ENCODE measurements around the gene ADAMTS12. TPM values are rescaled to one million over a fixed set of nuclear protein-coding genes. Genes with fewer than 3 reads are reported as not detected.

The ADAMTS12 gene
- total and polyA plus RNA-seq, 2 of the 8 experiments (the other 6 are each of a cell fraction or from before 2014, with no cell fraction given) = 6.4 to 12.8 TPM

DNA sequence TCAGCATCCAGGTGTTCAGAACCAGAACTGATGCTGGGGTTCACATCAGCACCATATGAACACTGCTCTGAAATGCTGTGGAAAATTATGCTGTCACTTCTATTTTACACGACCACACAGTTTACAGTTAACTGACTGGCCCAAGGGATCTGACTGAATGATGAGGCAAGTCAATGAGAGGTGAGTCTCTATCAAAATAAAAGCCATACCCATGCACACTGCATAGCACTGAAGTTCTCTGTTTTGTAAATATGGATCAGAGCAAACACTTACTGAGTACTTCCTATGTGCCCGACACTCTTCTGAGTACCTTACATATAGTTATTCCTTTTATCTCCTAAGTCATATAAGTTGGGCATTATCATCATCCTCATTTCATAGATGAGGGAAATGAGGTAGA lies 328.3 kb downstream of the ADAMTS12 start:
- Histone ChIP-seq H4K91ac (replicated peaks; ENCODE audit: insufficient read length, low read length) (no peak overlapping the region), H3K23me2 (ENCODE audit: low read depth, low read length) (no peaks in the 10 kb centered on the region; the same call in 1 of the 2 replicates), H4K5ac (ENCODE audit: insufficient read length, low read depth, low read length) (no peak overlapping the region), H2BK120ac (replicated peaks; ENCODE audit: low read depth, low read length) (no peak overlapping the region), H2BK15ac (ENCODE audit: low read length) (no peak overlapping the region), H3K4me3 (ENCODE audit: extremely low read depth in 1 of 4, insufficient read depth in 2 of 4, low read depth in 3 of 4, low read length in 4 of 4) (no peak overlapping the region), H4K8ac (ENCODE audit: extremely low read depth, insufficient read depth, low read length) (no peak overlapping the region), H2AK5ac (ENCODE audit: low read depth, low read length) (no peak overlapping the region), H3K27ac (ENCODE audit: low read depth, low read length) (no peak overlapping the region), H3K4ac (replicated peaks; ENCODE audit: insufficient read length, low read depth, low read length) (no peak overlapping the region), H3K14ac (ENCODE audit: insufficient read length) (no peak overlapping the region), H2BK5ac (ENCODE audit: low read depth, low read length) (0 out of 2 replicates have a peak overlapping the region, but pooled peaks have one; percentile 0), H3K36me3 (ENCODE audit: control insufficient read depth in 2 of 4, insufficient read depth in 4 of 4, low read length in 3 of 4) (no peaks in the 10 kb centered on the region; a peak in 1 of 8 replicates), H3K9ac (replicated peaks in 1 of 4; ENCODE audit: extremely low read depth in 1 of 4, low read depth in 3 of 4, low read length in 3 of 4) (no peak overlapping the region), H3K56ac (replicated peaks; ENCODE audit: insufficient read length, low read depth, low read length) (no peak overlapping the region), H3K9me3 (ENCODE audit: insufficient read depth in 2 of 2, low read depth in 1 of 2, low read length in 1 of 2) (peaks cover 2 to 4% of the 10 kb centered on the region in 2 experiments; a peak in 1 of 4 replicates), H3K4me2 (ENCODE audit: insufficient read depth in 1 of 2, low read depth in 2 of 2, low read length in 2 of 2) (no peak overlapping the region), H3K27me3 (replicated peaks in 1 of 4; ENCODE audit: control insufficient read depth in 3 of 4, extremely low read depth in 1 of 4, insufficient read depth in 3 of 4, low read length in 3 of 4) (no peaks in the 10 kb centered on the region), H4K20me1 (replicated peaks in 1 of 2; ENCODE audit: control insufficient read depth in 1 of 2, insufficient read depth in 2 of 2, low read length in 2 of 2) (no peaks in the 10 kb centered on the region), H3K18ac (ENCODE audit: extremely low read depth, low read length) (no peak overlapping the region), H3K79me1 (ENCODE audit: low read depth, low read length) (no peaks in the 10 kb centered on the region), H3K4me1 (replicated peaks in 1 of 4; ENCODE audit: control insufficient read depth in 3 of 4, insufficient read depth in 4 of 4, low read length in 3 of 4) (peaks cover 0 to 5% (median 0%) of the 10 kb centered on the region in 4 experiments; a peak in 4 of 7 replicates), H3K23ac (ENCODE audit: insufficient read length) (no peak overlapping the region), H2BK12ac (ENCODE audit: low read depth, low read length) (peak overlapping the region; percentile 12), H2AFZ (ENCODE audit: low read length) (no peak overlapping the region), H3K79me2 (ENCODE audit: control insufficient read depth in 1 of 2, insufficient read depth in 2 of 2, low read length in 2 of 2) (no peaks in the 10 kb centered on the region), H2BK20ac (ENCODE audit: low read length) (peak overlapping the region; percentile 40; the same call in 1 of the 2 replicates)
- TF ChIP-seq USF2 (IDR thresholded peaks at IDR 0.05; ENCODE audit: low read length) = no peak
- no peak for TF ChIP-seq FOSL1 (IDR thresholded peaks at IDR 0.05; ENCODE audit: insufficient read depth, low read depth, low read length)
- TF ChIP-seq ATF2 (IDR thresholded peaks at IDR 0.05; ENCODE audit: low read length) = no peak
- no peak for TF ChIP-seq SIRT6 (IDR thresholded peaks at IDR 0.05; ENCODE audit: low read length)
- TF ChIP-seq TAF1 (IDR thresholded peaks at IDR 0.05; ENCODE audit: low read depth, low read length) = no peak
- no peak for TF ChIP-seq SAP30 (IDR thresholded peaks at IDR 0.05; ENCODE audit: insufficient read depth, insufficient replicate concordance, low read length)
- DNase-seq (ENCODE audit: low read depth in 1 of 2, low spot score in 2 of 2) = no peak
- WGBS, 2 experiments (ENCODE audit: extremely low coverage in 1 of 2, insufficient coverage in 1 of 2, insufficient read length in 1 of 2, insufficient replicate concordance in 2 of 2, low coverage in 1 of 2, low lambda C conversion rate in 2 of 2, missing lambda C conversion rate in 1 of 2) = 62% methylated on average over 2 of the region's 2 CpGs; no CpG with 5 or more reads in 1 of the 2 experiments
- ChIA-PET CTCF (ENCODE audit: partially characterized antibody) (interaction anchor here (0.9 to 1.7 kb wide), 5 partner anchors 8 to 87 kb away, joined by 3 to 5 read pairs (median 4); no protein-coding TSS in a partner anchor), POLR2A (ENCODE audit: partially characterized antibody) (no interaction called here)
- no peak for FAIRE-seq

Measured in H1 (cell line).